Measurements from ENCODE around the gene EAF1.
"Not testable (repeated sequence)": the region's sequence is repeated elsewhere in the genome, so short reads cannot be mapped to it uniquely, and the experiment has no call there.

Gene EAF1

DNA sequence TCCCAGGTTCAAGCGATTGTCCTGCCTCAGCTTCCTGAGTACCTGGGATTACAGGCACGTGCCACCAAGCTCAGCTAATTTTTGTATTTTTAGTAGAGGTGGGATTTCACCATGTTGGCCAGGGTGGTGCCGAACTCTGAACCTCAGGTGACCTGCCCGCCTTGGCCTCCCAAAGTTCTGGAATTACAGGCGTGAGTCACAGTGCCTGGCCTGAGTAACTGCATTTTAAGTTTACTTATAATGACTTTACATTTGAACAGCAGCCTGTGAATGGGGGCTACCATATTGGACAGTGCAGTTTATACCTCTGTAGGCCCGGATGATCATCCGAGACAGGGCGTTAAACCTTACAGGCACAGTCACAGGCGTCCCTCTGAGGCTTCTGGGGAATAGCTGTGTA is 24.8 kb downstream of the EAF1 start:
- no peak for DNase-seq (ENCODE audit: low spot score)

DNA sequence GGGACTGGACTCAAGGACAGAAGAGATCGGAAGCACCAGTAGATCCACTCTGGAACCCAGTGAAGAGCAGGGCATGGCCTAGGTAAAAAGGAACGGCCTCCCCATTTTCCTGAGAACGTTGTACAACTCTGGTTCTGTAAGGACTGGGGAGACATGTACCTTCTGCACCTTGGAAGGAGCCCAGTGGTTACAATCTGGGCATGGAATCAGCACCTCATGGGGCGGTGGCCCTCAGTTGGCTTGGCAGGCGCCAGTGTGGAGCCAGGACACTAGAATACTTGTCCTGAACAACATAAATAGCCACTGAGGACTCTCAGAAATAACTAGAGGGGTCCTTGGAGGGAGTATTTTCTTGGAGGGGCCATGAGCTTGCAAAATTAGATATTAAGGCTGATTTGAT is 25.6 kb downstream of the EAF1 start:
- no peak for DNase-seq (ENCODE audit: low spot score)

DNA sequence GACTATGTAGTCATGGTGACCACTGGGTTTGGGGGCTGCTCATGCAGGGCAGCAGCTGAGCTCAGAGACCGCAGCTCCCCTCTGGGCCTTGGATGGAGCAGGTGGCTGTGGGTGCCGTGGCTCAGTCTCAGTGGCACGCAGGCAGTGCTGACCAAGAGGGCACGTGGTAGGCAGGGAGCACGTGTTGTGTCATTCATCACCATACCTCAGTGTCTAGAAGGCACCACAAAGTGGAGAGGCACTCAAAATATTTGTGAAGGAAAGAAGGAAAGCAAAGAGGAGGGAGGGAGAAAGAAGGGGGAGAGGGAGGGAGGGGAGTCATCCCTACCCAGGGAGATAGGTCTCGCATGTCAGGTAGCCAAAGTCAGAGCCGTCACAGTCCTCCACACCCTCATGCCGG is 26.1 kb downstream of the EAF1 start:
- no peak for DNase-seq (ENCODE audit: low spot score)

DNA sequence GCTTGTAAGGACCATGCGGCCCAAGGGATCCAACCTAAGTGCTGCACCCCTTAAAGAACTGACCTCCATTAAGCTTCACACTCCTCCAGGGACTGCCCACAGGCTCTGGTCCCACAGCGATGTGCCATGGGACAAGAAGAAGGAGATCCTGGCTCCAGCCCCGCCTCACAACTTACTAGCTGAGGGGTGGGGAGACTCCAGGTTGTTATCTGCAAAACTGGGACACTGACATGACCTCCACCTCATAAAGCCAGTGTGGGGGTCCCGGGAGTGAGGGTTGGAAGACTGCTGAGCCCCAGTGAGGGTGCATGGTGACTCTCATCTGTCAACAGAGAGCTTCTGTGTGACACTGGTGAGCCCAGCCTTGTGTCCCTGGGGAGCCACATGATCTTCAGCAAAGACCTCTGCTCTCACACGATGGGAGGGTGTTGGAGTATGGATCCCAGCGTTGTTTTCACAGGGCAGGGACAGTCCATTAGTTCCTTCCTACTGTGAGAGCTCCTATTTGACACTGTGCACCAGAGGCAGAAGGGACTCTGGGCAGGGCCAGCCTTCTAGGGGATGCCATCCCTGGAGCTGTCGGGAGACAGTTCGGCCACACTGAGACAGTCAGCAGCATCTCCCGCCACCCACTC is 26.7 kb downstream of the EAF1 start:
- no peak for DNase-seq (ENCODE audit: low spot score)

DNA sequence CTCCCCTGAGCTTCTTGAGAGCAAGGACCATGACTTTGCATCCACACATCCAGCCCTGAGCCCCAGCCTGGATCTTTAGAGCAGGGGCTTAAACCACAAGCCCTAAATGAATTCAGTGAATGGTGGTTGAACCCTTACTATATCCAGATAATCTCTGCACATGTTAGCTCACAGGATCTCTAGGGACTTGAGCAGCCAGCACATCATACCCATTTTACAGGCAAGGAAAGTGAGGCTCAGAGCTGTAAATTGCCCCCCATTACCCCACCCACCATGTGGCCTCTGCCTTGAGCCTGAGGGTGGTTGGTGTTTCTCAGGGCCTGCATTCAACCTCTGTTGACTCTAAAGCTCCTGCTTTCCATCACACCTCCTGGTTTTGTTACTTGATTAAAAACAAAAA is 27.6 kb downstream of the EAF1 start:
- DNase-seq (ENCODE audit: low spot score), result no peak

DNA sequence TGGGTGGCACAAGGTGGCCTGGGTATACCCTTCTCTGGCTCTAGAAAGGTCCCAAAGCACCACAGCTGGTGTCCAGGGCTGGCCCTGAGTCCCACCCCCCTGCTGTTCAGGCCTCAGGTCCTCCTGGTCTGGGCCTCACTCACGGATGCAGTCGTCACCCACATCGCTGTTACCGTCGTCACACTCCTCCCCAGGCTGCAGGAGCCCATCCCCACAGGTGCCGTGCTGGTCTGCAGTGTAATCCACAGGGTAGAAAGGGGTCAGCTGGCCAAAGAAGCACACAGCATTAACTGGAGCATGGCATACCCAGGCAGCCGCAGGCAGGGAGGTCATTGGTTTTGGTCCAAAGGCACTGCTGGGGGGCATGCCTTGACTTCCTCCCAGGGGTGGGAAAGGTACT is 28.4 kb downstream of the EAF1 start:
- no peak for DNase-seq (ENCODE audit: low spot score)

DNA sequence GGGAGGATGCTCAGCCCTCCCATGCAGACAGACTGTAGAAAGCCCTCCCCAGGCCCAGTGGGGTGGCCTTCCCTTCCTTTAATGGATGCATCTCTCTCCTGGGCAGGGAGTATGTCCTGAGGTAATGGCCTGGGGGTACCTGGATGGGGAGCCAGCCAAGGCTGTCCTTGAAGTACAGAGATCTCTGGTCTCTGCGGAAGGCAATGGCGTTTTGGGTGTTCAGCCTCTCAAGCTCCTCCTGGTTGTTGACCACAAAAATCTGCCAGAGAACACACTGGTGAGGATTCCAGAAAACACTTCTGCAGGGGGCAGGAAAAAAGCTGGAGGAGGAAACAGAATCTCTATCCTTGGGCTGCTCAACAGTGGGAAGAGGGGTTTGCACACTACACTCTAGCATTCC is 28.9 kb downstream of the EAF1 start:
- no peak for DNase-seq (ENCODE audit: low spot score)

DNA sequence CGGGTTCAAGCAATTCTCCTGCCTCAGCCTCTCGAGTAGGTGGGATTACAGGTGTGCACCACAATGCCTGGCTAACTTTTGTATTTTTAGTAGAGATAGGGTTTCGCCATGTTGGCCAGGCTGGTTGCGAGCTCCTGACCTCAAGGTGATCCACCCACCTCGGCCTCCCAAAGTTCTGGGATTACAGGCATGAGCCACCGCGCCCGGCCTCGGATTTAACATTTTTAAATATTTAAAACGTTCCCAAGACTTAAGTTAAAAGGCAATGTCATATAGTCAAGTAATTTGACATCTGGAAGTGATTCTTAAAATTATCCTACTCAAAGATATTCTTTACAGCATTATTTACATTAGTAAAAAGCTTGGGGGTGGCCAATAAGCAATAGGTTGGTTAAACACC is 29.5 kb downstream of the EAF1 start:
- not testable (repeated sequence) for DNase-seq (ENCODE audit: low spot score)

DNA sequence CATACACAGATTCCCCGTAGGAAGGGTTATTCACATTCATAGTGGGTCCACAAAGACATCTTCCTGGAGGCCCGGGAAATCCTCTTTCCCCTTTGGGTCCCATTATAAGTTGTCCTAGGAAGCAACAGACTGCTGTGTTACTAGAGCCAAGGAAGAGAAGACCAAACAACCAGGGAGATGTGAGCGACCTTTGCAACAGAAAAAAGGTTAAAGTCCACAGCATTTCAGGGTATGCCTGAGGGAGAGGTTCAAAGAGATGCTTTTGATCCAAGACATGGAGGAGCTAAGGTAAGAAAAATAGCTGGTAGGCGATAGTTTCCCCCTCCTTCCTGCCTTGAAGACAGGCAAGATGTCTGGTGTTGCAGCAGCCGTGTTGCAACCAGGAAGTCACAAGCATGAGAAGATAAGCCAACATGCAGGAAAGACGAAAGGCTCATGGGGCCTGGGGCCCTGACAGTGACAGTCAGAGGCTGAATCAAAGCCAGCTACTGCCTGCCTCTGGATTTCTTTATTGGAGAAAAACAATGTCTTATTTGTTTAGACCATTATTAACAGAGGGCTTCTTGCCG is 30.9 kb downstream of the EAF1 start:
- DNase-seq (ENCODE audit: low spot score), result peak; percentile 16

DNA sequence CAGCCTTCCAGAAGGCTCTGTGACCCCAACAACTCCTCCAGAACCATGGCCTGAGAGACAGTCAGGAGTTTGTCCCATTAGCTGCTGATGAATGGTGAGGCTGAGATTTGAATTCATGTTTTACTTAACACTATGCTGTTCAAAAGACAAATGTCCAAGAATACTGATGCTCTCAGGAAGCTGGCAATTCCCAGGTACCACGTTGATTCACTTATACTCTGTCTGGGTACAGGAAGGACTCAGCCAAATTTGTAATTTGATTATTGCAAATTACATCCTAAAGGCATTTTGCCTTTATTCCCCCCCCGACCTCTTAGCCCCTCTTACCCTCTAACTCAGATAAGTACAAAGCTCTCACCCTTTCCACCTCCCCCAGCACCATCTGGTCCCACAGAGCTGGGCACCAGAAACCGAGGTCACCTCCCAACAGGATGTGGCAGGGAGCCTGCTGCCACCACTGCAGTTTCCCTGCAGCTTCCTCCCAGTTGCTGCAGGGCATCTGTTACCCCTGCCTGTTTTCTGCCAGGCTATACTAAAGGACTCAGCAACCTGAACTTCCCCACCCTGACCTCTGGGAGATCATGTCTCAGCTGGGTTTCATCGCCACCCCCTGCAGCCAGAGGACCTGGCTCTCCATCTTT is 33.6 kb downstream of the EAF1 start:
- DNase-seq (ENCODE audit: low spot score), result no peak

DNA sequence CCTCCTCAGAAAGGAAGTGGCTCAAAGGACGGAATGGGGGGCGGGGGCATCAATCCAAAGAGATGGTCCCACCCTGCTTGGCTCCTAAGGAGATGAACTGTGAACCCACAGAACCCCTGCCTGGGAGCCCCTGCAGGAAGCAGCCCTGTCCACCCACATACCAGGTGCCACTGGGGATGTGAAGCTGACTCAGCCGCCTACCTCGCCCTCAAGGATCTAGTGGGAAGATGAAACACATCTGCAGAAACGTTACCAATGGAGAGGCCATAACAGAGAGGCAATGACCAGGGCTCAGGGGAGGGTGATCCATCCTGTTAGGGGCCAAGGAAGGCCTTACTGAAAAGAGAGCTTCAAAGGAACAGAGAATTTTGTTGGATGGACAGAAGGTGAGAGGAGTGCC is 35.1 kb downstream of the EAF1 start:
- DNase-seq (ENCODE audit: low spot score), result no peak

DNA sequence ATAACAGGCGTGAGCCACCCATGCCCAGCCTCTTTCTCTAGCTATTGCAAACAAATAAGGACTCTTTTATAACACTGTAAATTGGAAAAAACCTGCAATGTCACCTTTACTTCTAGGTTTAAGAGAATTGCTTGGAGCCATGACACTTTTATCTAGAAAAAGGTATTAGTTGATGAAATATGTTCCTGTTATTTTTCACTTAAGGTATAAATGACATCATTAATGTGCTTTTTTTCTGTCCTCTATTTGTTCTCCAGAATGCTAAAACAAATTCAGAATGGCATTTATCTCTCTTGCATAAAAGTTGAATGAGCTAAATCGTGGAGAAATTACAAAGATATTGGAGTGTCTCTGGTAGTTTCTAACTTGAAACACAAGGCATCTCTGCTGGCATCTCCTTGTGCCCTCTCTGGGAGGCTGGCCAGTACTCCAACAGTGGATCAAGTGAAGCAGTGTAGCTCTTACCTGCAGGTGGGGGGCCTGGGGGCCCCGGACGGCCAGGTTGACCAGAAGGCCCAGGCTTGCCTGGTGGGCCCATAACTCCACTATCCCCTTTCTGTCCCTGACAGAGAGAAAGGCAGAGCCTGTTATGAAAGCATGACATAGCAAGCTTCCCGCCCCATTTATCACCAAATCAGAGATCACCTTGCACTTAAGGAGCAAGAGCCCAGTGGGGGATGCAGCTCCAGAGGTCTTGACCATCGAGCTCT is 38.6 kb downstream of the EAF1 start:
- no peak for DNase-seq (ENCODE audit: low spot score)

DNA sequence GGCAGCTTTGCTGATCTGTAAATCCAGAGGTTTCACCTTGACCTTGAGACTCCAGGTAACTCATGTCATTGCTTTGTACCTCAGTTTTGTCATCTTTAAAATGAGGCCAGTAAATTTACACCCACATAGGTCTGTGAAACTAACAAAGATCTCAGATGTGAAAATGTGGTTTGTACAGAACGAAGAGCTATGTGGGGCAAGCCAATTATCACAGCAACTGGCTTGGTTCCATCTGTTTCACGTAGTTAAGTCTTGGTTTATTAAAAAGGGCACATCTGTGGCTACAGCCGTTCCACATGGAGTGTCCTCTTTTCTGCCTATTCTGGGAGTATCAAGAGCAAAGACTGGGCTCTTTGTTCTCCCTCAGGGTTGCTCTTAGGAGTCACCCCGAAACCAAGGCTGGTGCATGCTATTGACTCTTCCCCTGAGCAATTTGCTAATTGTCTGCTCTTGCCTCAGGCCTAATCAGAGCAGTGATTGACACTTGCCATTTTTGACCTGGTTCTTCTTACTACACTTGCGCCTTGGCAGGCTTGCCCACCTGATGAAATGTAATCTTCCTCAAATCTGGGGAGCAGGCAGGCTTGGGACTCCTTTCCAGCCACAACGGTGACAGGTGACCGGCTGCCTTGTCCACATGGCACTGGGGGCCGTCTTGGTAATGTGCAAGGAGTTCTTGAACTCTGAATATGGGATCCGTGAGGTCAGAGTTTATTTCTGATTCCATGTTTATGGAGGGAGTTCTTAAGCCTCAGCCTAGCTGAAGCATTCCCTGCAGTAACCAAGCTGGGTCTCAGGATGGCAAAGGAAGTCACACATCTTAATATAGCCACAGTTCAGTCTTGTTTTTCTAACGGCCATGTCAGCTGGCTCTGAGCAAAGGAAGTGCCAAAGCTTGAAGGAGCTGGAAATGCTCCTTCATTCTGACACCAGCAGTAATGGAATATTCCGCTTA is 40.1 kb downstream of the EAF1 start:
- DNase-seq (ENCODE audit: low spot score), result no peak

DNA sequence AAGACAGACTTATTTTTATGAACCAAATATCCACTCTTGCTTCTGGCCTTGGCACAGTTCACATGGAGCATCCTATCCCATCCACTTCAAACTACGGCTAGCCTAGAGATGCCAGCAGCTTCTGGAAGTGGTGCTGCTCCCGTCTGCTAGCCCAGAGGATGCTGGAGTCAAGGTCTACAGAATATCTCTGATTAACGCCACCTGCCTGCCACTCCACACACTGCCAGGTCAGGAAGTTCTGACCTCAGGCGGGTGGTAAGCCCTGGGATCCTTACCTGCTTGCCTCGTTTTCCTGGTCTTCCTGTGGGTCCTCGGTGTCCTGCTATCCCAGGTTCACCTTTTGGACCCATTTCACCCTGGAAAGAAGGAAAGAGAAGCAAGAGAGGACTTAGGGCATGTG is 42.9 kb downstream of the EAF1 start:
- DNase-seq (ENCODE audit: low spot score), result no peak

DNA sequence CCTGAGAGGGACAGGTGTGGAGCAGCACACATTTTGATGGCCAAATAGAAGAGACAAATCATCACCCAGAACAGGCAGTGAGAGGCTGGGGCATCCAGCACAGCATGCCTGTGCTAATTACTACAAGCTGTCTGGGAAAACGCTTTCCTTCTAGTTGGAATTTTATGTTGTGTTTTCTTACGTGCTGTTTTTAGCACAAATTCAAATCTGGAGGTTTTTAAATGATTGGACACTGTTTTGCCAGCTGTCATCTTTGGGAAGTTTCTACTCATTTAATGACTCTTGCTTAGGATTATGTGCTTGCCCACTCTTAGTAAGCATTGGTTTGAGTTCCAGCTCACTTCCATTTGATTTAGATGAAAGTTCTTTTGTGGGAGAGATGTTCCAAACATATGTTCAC is 43.5 kb downstream of the EAF1 start:
- no peak for DNase-seq (ENCODE audit: low spot score)

DNA sequence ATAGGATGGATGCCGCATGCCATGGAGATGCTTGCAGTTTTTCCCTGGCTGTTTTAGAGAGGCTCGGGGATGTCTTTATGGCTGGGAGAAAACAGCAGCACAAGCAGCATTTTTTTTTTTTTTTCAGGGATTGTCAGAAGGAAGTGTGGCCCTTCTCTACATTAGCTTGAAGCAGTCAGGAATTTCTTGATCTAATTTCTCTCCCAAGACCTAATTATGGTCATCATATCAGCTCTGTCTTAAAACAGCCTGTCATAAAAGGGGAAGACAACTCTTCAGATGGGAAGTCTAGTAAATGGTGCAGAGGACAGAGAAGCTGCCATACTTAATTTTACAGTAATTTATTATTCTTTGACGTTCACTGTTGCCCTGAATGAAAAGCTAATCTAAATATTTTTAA is 44.5 kb downstream of the EAF1 start:
- no peak for DNase-seq (ENCODE audit: low spot score)

DNA sequence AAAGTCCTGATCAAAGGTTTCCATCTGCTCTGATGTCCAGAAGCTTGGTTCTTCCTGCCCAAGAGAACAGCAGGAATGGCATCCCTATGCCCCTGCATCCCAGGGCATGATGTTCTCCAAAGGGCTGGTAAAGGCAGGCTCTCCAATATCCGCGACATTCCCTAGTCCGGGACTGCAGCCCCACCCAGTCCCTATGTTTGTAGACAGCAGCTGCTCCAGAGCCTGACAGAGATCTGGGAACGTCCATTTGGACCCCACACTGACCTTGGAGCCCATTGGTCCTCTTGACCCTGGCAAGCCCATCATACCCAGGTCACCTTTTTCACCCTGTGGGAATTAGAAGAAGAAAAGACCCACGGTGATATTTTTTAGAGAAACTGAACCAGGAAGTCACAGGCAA is 47.8 kb downstream of the EAF1 start:
- no peak for DNase-seq (ENCODE audit: low spot score)

DNA sequence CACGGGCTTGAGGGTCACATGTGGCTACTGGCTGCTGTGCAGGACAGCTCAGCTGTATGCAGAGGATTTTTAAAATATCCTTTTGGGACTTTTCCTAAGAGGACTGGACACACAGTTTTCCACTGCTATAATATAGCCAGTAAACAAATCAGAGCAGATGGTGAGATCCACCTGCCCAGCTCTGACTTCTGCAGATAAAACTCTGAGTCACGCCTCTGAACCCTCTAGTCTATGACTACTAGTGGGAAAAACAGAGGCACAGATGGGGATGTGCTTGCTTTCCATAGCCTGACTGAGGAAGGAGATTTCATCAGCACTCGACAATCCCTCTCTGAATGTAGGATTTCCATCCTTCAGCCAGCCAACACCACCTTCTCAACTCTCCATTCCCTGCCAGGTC is 49.0 kb downstream of the EAF1 start:
- DNase-seq (ENCODE audit: low spot score), result no peak

DNA sequence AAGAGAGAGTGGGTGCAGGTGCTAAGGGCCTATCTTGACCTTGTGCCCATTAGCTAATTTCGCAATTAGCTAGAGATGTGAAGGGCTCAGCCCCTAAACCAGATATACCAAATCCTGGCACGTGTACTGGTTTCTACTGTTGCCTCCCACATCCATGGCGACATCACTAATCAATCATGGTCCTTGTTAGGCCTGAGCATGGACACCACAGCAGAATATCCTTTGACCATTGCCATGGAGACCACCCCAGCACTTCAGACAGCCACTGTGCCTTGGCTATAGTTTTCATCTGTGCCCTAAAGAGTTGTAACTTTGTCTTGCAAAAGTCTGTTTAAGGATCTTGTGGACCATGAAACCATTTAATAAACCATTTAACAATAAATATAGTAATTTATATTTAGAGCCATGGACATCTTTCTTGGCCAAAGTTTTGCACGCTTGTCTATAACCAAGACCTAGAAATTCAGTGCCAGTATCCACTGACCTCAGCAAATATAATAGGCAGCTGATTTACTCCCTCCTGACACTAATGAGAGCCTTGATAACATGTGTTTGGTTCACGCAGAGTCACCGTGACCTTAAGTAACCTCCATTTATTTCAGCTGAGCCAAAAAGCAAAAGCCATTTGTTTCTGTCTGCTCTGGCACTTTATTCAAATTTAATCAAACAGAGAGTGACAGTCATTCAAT is 50.7 kb downstream of the EAF1 start:
- DNase-seq (ENCODE audit: low spot score), result no peak

DNA sequence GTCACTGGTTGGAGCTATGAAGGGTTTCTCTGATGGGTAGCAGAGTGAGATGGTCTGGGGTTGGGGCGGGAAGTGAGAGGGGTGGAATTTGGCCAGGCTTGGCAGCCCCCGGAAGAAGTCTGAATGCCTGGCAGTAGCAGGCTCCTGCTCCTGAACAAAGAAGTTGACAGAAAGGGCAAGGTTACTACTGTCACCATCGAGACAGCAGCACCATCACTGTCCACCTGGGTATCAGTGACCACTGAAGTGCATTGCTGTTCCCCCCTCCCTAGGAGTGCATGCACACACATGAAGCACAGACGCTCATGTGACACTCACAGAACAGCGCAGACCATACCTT is 51.2 kb downstream of the EAF1 start:
- no peak for DNase-seq (ENCODE audit: low spot score)

DNA sequence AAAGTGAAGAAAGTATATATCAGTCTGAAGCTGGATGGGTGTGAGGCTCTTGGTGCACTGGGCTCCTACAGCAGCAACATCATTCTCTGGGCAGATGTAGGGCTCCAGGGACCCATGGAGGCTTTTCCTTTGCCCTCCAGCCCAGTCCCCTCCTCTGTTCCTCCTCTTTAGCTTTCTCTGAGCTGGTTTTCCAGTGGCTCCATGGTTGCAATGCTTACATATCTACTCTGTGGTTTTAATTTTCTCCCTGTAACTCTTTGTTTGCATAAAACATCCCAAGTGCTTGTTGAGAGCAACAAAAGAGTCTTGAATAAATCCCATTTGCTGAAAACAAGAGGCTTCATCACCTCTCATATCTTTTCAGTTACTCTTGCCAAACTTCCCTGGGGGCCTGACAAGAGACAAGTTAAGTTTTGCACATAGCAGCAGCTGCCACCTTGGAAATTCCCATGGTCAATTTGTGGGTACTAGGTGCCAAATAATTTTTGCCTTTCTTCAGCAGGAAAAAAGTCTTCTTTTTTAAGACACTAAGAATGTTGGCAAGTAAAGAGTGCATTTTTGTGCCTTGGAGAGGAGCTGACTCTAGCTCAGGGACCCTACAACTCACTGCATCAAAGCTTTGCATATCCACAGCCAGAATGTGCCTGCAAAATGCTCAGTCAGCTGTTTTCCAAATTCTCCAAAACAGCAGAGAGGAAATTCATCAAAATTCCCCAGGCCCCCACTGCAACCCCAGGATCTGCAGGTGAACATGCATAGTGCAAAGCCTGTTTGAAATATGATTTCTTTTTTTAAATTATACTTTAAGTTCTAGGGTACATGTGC is 52.2 kb downstream of the EAF1 start:
- DNase-seq (ENCODE audit: low spot score), result no peak

Data from LoVo (cell line).